Eye (tissue), 1 donor: ENCODE results near the gene CIP2A.

Experiments
- DNase-seq: peaks from one replicate; pipeline ENCODE4 v3.0.0-alpha.2; 2015

Gene CIP2A

GRCh38 chr3:108555966-108556581 lies 33.2 kb downstream of the CIP2A start:
- no peak for DNase-seq

- DNase-seq = no peak
Measured at GRCh38 chr3:108554913-108555571, 34.2 kb downstream of the CIP2A start.

GRCh38 chr3:108554229-108554628 lies 35.0 kb downstream of the CIP2A start:
- DNase-seq = no peak

GRCh38 chr3:108552267-108553159 lies 36.7 kb downstream of the CIP2A start:
- DNase-seq = peak; percentile 85

GRCh38 chr3:108548886-108549285 lies 40.4 kb downstream of the CIP2A start:
- DNase-seq = no peak

- DNase-seq = no peak
Measured at GRCh38 chr3:108548304-108548703, 40.9 kb downstream of the CIP2A start.

GRCh38 chr3:108546692-108547091 lies 42.5 kb downstream of the CIP2A start:
- no peak for DNase-seq

GRCh38 chr3:108546247-108546646 lies 43.0 kb downstream of the CIP2A start:
- DNase-seq = no peak

- no peak for DNase-seq
Measured at GRCh38 chr3:108538083-108538482, 51.2 kb downstream of the CIP2A start.

GRCh38 chr3:108528459-108529252 lies 60.6 kb downstream of the CIP2A start:
- no peak for DNase-seq

- DNase-seq = no peak
Measured at GRCh38 chr3:108527817-108528216, 61.4 kb downstream of the CIP2A start.

GRCh38 chr3:108527109-108527508 lies 62.1 kb downstream of the CIP2A start:
- peak; percentile 68 for DNase-seq

GRCh38 chr3:108525971-108526370 lies 63.3 kb downstream of the CIP2A start:
- DNase-seq = no peak

GRCh38 chr3:108525256-108525655 lies 64.0 kb downstream of the CIP2A start:
- DNase-seq = no peak

GRCh38 chr3:108524537-108524936 lies 64.7 kb downstream of the CIP2A start:
- DNase-seq = peak; percentile 17

- DNase-seq = no peak
Measured at GRCh38 chr3:108518895-108519294, 70.3 kb downstream of the CIP2A start.

GRCh38 chr3:108516881-108517280 lies 72.4 kb downstream of the CIP2A start:
- no peak for DNase-seq

GRCh38 chr3:108513961-108514360 lies 75.3 kb downstream of the CIP2A start:
- DNase-seq = no peak

- no peak for DNase-seq
Measured at GRCh38 chr3:108512671-108513070, 76.6 kb downstream of the CIP2A start.

- DNase-seq = no peak
Measured at GRCh38 chr3:108511490-108511889, 77.7 kb downstream of the CIP2A start.

GRCh38 chr3:108511055-108511454 lies 78.2 kb downstream of the CIP2A start:
- DNase-seq = no peak

- no peak for DNase-seq
Measured at GRCh38 chr3:108510496-108510895, 78.7 kb downstream of the CIP2A start, which contains the start of gene MYH15. MYH15 (minus strand) TSS chr3:108510596; CDS start chr3:108510530, 66 bp downstream.

- DNase-seq = no peak
Measured at GRCh38 chr3:108509871-108510270, 79.4 kb downstream of the CIP2A start.
